ENCODE measurements around the gene CD3E. TPM values are rescaled to one million over a fixed set of nuclear protein-coding genes. Genes with fewer than 3 reads are reported as not detected.

CD3E gene
- total RNA-seq, 1 experiment from 2014 or later = not detected

- no peak overlapping the region for H3K4me3 Mint-ChIP-seq
- no peak overlapping the region for H3K4me2 ChIP-seq (ENCODE audit: insufficient read depth, insufficient read length, low read length)
- H4K91ac ChIP-seq (ENCODE audit: insufficient read length, low read depth, low read length) = no peak overlapping the region
- H3K9me3 ChIP-seq (ENCODE audit: control insufficient read depth, low read depth, low read length) = no peaks in the 10 kb centered on the region
- WGBS (ENCODE audit: extremely low coverage, insufficient read length, low lambda C conversion rate) = no CpG with 5 or more reads among the region's 1 CpG
- H2AFZ ChIP-seq (ENCODE audit: low read length) = no peak overlapping the region
- no peak overlapping the region for H2BK120ac ChIP-seq (ENCODE audit: low read depth, low read length, poor library complexity, severe bottlenecking)
- H3K23ac ChIP-seq (ENCODE audit: insufficient read length, low read depth, low read length) = no peak overlapping the region
- peaks cover 21% of the 10 kb centered on the region for H3K27me3 Mint-ChIP-seq (ENCODE audit: low read depth)
- no peaks in the 10 kb centered on the region for H3K36me3 Mint-ChIP-seq (ENCODE audit: insufficient read depth in 1 of 3, low read depth in 3 of 3)
- no peak overlapping the region for H2BK20ac ChIP-seq (ENCODE audit: low read depth, low read length, poor library complexity, severe bottlenecking)
- H4K20me1 ChIP-seq (ENCODE audit: control insufficient read depth, insufficient read depth, insufficient read length) = no peaks in the 10 kb centered on the region
- no peaks in the 10 kb centered on the region for H3K79me2 ChIP-seq (ENCODE audit: insufficient read depth, low read length)
- H3K18ac ChIP-seq (ENCODE audit: insufficient read length, low read depth, low read length) = no peak overlapping the region
- no peak overlapping the region for H3K14ac ChIP-seq (ENCODE audit: insufficient read depth, low read length)
- DNase-seq = no peak
- H3T11ph ChIP-seq (ENCODE audit: low read length) = no peak overlapping the region
- H3K79me1 ChIP-seq (ENCODE audit: insufficient read depth, low read depth, low read length, poor library complexity, severe bottlenecking) = no peaks in the 10 kb centered on the region
- no peak overlapping the region for H4K8ac ChIP-seq (replicated peaks; ENCODE audit: insufficient read length, low read depth, low read length)
- H3K27ac ChIP-seq (ENCODE audit: insufficient read length, low read depth, low read length) = no peak overlapping the region
- no peak overlapping the region for H2BK12ac ChIP-seq (ENCODE audit: insufficient read length, low read depth, low read length)
- H2BK15ac ChIP-seq (ENCODE audit: low read depth, low read length) = no peak overlapping the region
- no peaks in the 10 kb centered on the region for H3K27me3 ChIP-seq (ENCODE audit: insufficient read depth, low read length)
- no peak overlapping the region for H3K9ac ChIP-seq (ENCODE audit: extremely low read depth, insufficient read length, low read length)
- no peak overlapping the region for H3K4ac ChIP-seq (ENCODE audit: low read depth, low read length)
- no peak overlapping the region for H2BK5ac ChIP-seq (ENCODE audit: insufficient read length, low read length)
- no peaks in the 10 kb centered on the region for H3K23me2 ChIP-seq (ENCODE audit: insufficient read length, low read depth, low read length, poor library complexity, severe bottlenecking)
- H3K56ac ChIP-seq (ENCODE audit: insufficient read length, low read depth, low read length) = no peak overlapping the region
- no peaks in the 10 kb centered on the region for H3K9me3 Mint-ChIP-seq
- peaks cover 4 to 7% of the 10 kb centered on the region in 2 experiments for H3K4me1 Mint-ChIP-seq
- H2AK5ac ChIP-seq (ENCODE audit: insufficient read length, low read length) = no peak overlapping the region
- TF ChIP-seq CTCF (conservative IDR thresholded peaks at IDR 0.05) = no peak
- no peak overlapping the region for H4K5ac ChIP-seq (ENCODE audit: insufficient read length, low read depth, low read length)
- H3K4me1 ChIP-seq (ENCODE audit: insufficient read depth, low read length) = no peaks in the 10 kb centered on the region
- no peak overlapping the region for H3K27ac Mint-ChIP-seq
Observed at GRCh38 chr11:118276422-118276821, 28.1 kb upstream of the CD3E start.

All from H9 (cell line).